ENCODE measurements around the gene NUP37. TPM values are rescaled to one million over a fixed set of nuclear protein-coding genes. Genes with fewer than 3 reads are reported as not detected.

Gene NUP37
- total and polyA plus RNA-seq, 2 of the 13 experiments (the other 11 are each of a cell fraction or from before 2014, with no cell fraction given) = 50.6 to 80.1 TPM

DNA sequence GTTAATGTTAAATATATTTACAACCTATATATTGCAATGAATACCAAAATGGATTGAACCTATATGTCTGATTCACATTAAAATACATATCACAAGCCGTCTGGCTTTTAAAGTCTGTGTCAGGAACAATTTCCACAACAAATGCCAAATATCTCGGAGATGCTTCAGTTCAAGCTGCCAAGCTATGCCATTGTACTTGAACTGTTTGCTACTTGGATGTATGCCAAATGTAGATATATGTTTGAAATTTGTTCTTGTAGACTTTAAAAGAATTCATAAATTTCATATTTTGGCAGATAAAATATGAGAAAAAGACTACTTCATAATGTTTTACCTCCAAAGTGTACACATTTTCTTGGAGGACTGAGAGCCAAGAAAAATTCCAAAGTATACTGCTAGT, 95.1 kb downstream of the NUP37 start:
- no TSS peak for BruUV-seq (replicated peaks)
- Histone ChIP-seq H3K36me3 (replicated peaks in 1 of 2; ENCODE audit: control insufficient read depth in 1 of 2, insufficient read depth in 2 of 2, low read length in 2 of 2) (no peaks in the 10 kb centered on the region), H3K9ac (ENCODE audit: insufficient read depth, low read depth, low read length) (no peak overlapping the region), H3K4me2 (ENCODE audit: low read depth, low read length) (no peak overlapping the region), H3K4me1 (ENCODE audit: insufficient read depth, low read length) (peaks cover 4% of the 10 kb centered on the region; the same call in 1 of the 2 replicates), H3K9me3 (ENCODE audit: low read length) (no peaks in the 10 kb centered on the region), H3K27ac (ENCODE audit: extremely low read length, insufficient read depth, low read length) (no peak overlapping the region), H2AFZ (ENCODE audit: low read length) (no peak overlapping the region), H3K79me2 (ENCODE audit: insufficient read depth, low read length) (no peaks in the 10 kb centered on the region), H3K27me3 (ENCODE audit: control insufficient read depth in 1 of 2, insufficient read depth in 2 of 2, low read length in 2 of 2) (no peaks in the 10 kb centered on the region), H3K4me3 (replicated peaks in 1 of 3; ENCODE audit: insufficient read depth in 1 of 3, low read depth in 2 of 3, low read length in 3 of 3) (no peak overlapping the region), H4K20me1 (ENCODE audit: insufficient read depth, low read length) (no peaks in the 10 kb centered on the region)
- DNase-seq (ENCODE audit: low spot score) (no peak), FAIRE-seq (no peak), ATAC-seq (no peak)
- intact Hi-C loops (cut with micrococcal nuclease; ENCODE audit: unreplicated experiment) (no loop called here), in situ Hi-C loops (cut with HindIII; ENCODE audit: extremely low pct_ligation_motif_present, low pct_unique_long_range_greater_than_20kb) (no loop called here)
- CTCF ChIA-PET (ENCODE audit: low intra/inter-chr PET ratio, low total read pairs) = no interaction called here
- POLR2A ChIA-PET = no interaction called here
- TF ChIP-seq ZSCAN9 (CRISPR knock-in tag; IDR thresholded peaks at IDR 0.05; ENCODE audit: borderline replicate concordance) (no peak), MED1 (CRISPR knock-in tag; IDR thresholded peaks at IDR 0.05) (no peak), ZNF101 (CRISPR knock-in tag; IDR thresholded peaks at IDR 0.05; ENCODE audit: borderline replicate concordance, low read depth) (no peak), MIER3 (CRISPR knock-in tag; IDR thresholded peaks at IDR 0.05; ENCODE audit: borderline replicate concordance) (no peak), KLF15 (CRISPR knock-in tag; IDR thresholded peaks at IDR 0.05; ENCODE audit: borderline replicate concordance) (no peak), TP53 (CRISPR knock-in tag; conservative IDR thresholded peaks at IDR 0.05) (no peak), NR2F2 (IDR thresholded peaks at IDR 0.05; ENCODE audit: borderline replicate concordance, low read depth) (no peak), ZNF430 (CRISPR knock-in tag; IDR thresholded peaks at IDR 0.05) (no peak), POLR2AphosphoS5 (IDR thresholded peaks at IDR 0.05; ENCODE audit: low read depth, low read length) (no peak), SALL1 (CRISPR knock-in tag; IDR thresholded peaks at IDR 0.05) (no peak), SIN3A (IDR thresholded peaks at IDR 0.05; ENCODE audit: borderline replicate concordance, low read depth, low read length) (no peak)
- TF ChIP-seq, protein P1, sequence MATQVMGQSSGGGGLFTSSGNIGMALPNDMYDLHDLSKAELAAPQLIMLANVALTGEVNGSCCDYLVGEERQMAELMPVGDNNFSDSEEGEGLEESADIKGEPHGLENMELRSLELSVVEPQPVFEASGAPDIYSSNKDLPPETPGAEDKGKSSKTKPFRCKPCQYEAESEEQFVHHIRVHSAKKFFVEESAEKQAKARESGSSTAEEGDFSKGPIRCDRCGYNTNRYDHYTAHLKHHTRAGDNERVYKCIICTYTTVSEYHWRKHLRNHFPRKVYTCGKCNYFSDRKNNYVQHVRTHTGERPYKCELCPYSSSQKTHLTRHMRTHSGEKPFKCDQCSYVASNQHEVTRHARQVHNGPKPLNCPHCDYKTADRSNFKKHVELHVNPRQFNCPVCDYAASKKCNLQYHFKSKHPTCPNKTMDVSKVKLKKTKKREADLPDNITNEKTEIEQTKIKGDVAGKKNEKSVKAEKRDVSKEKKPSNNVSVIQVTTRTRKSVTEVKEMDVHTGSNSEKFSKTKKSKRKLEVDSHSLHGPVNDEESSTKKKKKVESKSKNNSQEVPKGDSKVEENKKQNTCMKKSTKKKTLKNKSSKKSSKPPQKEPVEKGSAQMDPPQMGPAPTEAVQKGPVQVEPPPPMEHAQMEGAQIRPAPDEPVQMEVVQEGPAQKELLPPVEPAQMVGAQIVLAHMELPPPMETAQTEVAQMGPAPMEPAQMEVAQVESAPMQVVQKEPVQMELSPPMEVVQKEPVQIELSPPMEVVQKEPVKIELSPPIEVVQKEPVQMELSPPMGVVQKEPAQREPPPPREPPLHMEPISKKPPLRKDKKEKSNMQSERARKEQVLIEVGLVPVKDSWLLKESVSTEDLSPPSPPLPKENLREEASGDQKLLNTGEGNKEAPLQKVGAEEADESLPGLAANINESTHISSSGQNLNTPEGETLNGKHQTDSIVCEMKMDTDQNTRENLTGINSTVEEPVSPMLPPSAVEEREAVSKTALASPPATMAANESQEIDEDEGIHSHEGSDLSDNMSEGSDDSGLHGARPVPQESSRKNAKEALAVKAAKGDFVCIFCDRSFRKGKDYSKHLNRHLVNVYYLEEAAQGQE (IDR thresholded peaks at IDR 0.05; ENCODE audit: borderline replicate concordance in 1 of 2, low read depth in 1 of 2, low read length in 2 of 2) = no peak
- TF ChIP-seq, protein P2, sequence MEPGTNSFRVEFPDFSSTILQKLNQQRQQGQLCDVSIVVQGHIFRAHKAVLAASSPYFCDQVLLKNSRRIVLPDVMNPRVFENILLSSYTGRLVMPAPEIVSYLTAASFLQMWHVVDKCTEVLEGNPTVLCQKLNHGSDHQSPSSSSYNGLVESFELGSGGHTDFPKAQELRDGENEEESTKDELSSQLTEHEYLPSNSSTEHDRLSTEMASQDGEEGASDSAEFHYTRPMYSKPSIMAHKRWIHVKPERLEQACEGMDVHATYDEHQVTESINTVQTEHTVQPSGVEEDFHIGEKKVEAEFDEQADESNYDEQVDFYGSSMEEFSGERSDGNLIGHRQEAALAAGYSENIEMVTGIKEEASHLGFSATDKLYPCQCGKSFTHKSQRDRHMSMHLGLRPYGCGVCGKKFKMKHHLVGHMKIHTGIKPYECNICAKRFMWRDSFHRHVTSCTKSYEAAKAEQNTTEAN (CRISPR knock-in tag; conservative IDR thresholded peaks at IDR 0.05) = no peak
- 89% methylated on average over 2 of the region's 2 CpGs for WGBS (ENCODE audit: low lambda C conversion rate)
